Upper lobe of left lung (tissue), 4 donors: ENCODE measurements around the gene STX11.

Source experiments
- EP300 ChIP-seq, 4 donors: sonication (generic); formaldehyde crosslinking; IDR thresholded peaks; one replicate each; pipeline ENCODE4 v1.5.1; 2017; ENCODE audit warnings: antibody characterized with exemption in 4 of 4, control low read depth in 2 of 4
- POLR2A ChIP-seq, 4 donors: fragments of 450-650 bp; IDR thresholded peaks; one replicate each; pipeline ENCODE4 v1.5.1; 2016 to 2017; ENCODE audit warnings: antibody characterized with exemption in 4 of 4, mild to moderate bottlenecking in 2 of 4
- POLR2AphosphoS5 ChIP-seq, 2 donors: sonication (generic); formaldehyde crosslinking; IDR thresholded peaks; one replicate each; pipeline ENCODE4 v1.5.1; 2017; ENCODE audit warnings: antibody characterized with exemption in 2 of 2
- TF ChIP-seq, protein P1 (sequence below), 6 experiments: fragments of 450-650 bp in 4 of 6; fragments of 200-600 bp in 2 of 6; sonication (generic) in 2 of 6; IDR thresholded peaks; one replicate each; pipeline ENCODE4 v1.5.1; 2016 to 2019; ENCODE audit warnings: antibody characterized with exemption in 6 of 6

DNA sequence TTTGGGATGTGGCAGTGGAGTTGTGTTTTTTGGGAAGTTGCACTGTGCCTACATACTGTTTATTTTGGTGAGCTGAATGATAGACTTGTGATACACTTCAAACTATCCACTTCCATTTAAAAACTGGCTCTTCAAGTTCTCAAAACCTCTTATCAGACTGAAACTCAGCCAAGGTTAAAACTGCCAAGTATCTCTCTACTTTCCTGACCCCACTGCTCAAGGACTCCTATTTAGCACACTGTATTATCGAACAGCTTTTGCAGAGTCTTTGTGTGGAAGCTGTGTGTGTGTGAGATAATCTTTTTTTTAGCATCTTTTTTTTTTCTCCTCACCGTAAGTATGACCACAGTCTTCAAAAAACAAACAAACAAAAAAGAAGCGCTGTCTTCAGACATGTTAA is 21.1 kb downstream of the STX11 start:
- TF ChIP-seq, protein P1, sequence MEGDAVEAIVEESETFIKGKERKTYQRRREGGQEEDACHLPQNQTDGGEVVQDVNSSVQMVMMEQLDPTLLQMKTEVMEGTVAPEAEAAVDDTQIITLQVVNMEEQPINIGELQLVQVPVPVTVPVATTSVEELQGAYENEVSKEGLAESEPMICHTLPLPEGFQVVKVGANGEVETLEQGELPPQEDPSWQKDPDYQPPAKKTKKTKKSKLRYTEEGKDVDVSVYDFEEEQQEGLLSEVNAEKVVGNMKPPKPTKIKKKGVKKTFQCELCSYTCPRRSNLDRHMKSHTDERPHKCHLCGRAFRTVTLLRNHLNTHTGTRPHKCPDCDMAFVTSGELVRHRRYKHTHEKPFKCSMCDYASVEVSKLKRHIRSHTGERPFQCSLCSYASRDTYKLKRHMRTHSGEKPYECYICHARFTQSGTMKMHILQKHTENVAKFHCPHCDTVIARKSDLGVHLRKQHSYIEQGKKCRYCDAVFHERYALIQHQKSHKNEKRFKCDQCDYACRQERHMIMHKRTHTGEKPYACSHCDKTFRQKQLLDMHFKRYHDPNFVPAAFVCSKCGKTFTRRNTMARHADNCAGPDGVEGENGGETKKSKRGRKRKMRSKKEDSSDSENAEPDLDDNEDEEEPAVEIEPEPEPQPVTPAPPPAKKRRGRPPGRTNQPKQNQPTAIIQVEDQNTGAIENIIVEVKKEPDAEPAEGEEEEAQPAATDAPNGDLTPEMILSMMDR (IDR thresholded peaks at IDR 0.05): no peak
- no peak for TF ChIP-seq POLR2A (IDR thresholded peaks at IDR 0.05)
- TF ChIP-seq POLR2AphosphoS5 (IDR thresholded peaks at IDR 0.05): no peak
- TF ChIP-seq EP300 (IDR thresholded peaks at IDR 0.05): no peak
